Thoracic aorta (tissue), 2 donors: ENCODE results near the gene KCNIP4. TPM values are rescaled to one million over a fixed set of nuclear protein-coding genes. Genes with fewer than 3 reads are reported as not detected.

Source experiments
- ATAC-seq: fragments of 150-250 bp; one replicate; pipeline ENCODE4 v1.8.0; 2017; ENCODE audit warnings: low read depth; ENCODE audit not compliant: insufficient number of reproducible peaks, low FRiP score
- DNase-seq: peaks from one replicate; pipeline ENCODE4 v3.0.0-alpha.2; 2020; ENCODE audit warnings: low spot score
- H3K27ac ChIP-seq, 2 donors: fragments of 200-600 bp; sonication (generic); 1 replicate in 1 of 2; 2 replicates in 1 of 2; pipeline ENCODE4 v1.5.1; 2016; ENCODE audit warnings: mild to moderate bottlenecking in 2 of 2, moderate library complexity in 2 of 2
- H3K27me3 ChIP-seq: fragments of 200-600 bp; sonication (generic); replicated peaks from 2 replicates; pipeline ENCODE4 v1.6.0; 2016; ENCODE audit warnings: mild to moderate bottlenecking; ENCODE audit not compliant: insufficient read depth
- H3K36me3 ChIP-seq: fragments of 200-600 bp; sonication (generic); one replicate; pipeline ENCODE4 v1.5.1; 2016
- H3K4me1 ChIP-seq, 2 donors: fragments of 200-600 bp; sonication (generic); 1 replicate in 1 of 2; 2 replicates in 1 of 2; pipeline versions ENCODE4 v1.5.1 to v1.6.0; 2016; ENCODE audit warnings: low read depth in 2 of 2, mild to moderate bottlenecking in 1 of 2; ENCODE audit not compliant: control insufficient read depth in 1 of 2
- H3K4me3 ChIP-seq: fragments of 200-600 bp; sonication (generic); 2 replicates; pipeline ENCODE4 v1.5.1; 2016; ENCODE audit warnings: mild to moderate bottlenecking
- H3K9me3 ChIP-seq: fragments of 200-600 bp; sonication (generic); 2 replicates; pipeline ENCODE4 v1.5.1; 2016
- CTCF ChIP-seq: fragments of 200-600 bp; sonication (generic); IDR thresholded peaks from one replicate; pipeline ENCODE4 v1.5.1; 2019; ENCODE audit warnings: antibody characterized with exemption
- total RNA-seq, 2 donors: library from RNA; depleted of rRNA; stranded (reverse); fragments of >200 nt; gene quantifications; one replicate each; pipeline versions ENCODE4 v1.1.0 to v1.2.3, GENCODE V29; 2016

The KCNIP4 gene
- total RNA-seq, 2 donors from 2014 or later: not detected

- no peaks in the 10 kb centered on the region for H3K36me3 ChIP-seq
- no peaks in the 10 kb centered on the region for H3K9me3 ChIP-seq
- H3K4me1 ChIP-seq: no peaks in the 10 kb centered on the region
- no peaks in the 10 kb centered on the region for H3K27me3 ChIP-seq
- no peak overlapping the region for H3K27ac ChIP-seq
- ATAC-seq: no peak
- H3K4me3 ChIP-seq: no peak overlapping the region
- no peak for TF ChIP-seq CTCF
- DNase-seq: no peak
These were observed 865.2 kb downstream of the KCNIP4 start for GRCh38 chr4:21083413-21083812.

GRCh38 chr4:21077967-21078366 is 870.6 kb downstream of the KCNIP4 start:
- DNase-seq (no peak), ATAC-seq (no peak)
- Histone ChIP-seq H3K27me3 (no peaks in the 10 kb centered on the region), H3K9me3 (no peaks in the 10 kb centered on the region), H3K4me1 (no peaks in the 10 kb centered on the region), H3K4me3 (no peak overlapping the region), H3K36me3 (no peaks in the 10 kb centered on the region), H3K27ac (no peak overlapping the region)
- TF ChIP-seq CTCF: no peak

- Histone ChIP-seq H3K27me3 (no peaks in the 10 kb centered on the region), H3K36me3 (no peaks in the 10 kb centered on the region), H3K4me3 (no peak overlapping the region), H3K27ac (no peak overlapping the region), H3K4me1 (no peaks in the 10 kb centered on the region), H3K9me3 (no peaks in the 10 kb centered on the region)
- ATAC-seq: no peak
- TF ChIP-seq CTCF: no peak
- no peak for DNase-seq
These were observed 881.2 kb downstream of the KCNIP4 start for GRCh38 chr4:21067351-21067750.

GRCh38 chr4:21061902-21062301 is 886.7 kb downstream of the KCNIP4 start:
- ATAC-seq (no peak), DNase-seq (no peak)
- H3K27ac ChIP-seq: no peak overlapping the region
- H3K36me3 ChIP-seq: no peaks in the 10 kb centered on the region
- no peak overlapping the region for H3K4me3 ChIP-seq
- no peak for TF ChIP-seq CTCF
- H3K9me3 ChIP-seq: no peaks in the 10 kb centered on the region
- no peaks in the 10 kb centered on the region for H3K4me1 ChIP-seq
- H3K27me3 ChIP-seq: no peaks in the 10 kb centered on the region

GRCh38 chr4:21046141-21046540 is 902.4 kb downstream of the KCNIP4 start:
- H3K4me3 ChIP-seq: no peak overlapping the region
- H3K27me3 ChIP-seq: no peaks in the 10 kb centered on the region
- no peak for TF ChIP-seq CTCF
- no peak overlapping the region for H3K27ac ChIP-seq
- no peak for ATAC-seq
- H3K4me1 ChIP-seq: no peaks in the 10 kb centered on the region
- H3K9me3 ChIP-seq: no peaks in the 10 kb centered on the region
- DNase-seq: no peak
- no peaks in the 10 kb centered on the region for H3K36me3 ChIP-seq
